Endometrial microvascular endothelial cells (primary cell): ENCODE results near the gene MRPS5. TPM values are rescaled to one million over a fixed set of nuclear protein-coding genes. Genes with fewer than 3 reads are reported as not detected.

ENCODE experiments used
- in situ Hi-C: cut with HindIII; loops from 2 replicates; pipeline ENCODE4 v1.10.0; 2017; ENCODE audit warnings: low sequenced_read_pairs, low pct_unique_long_range_greater_than_20kb; ENCODE audit errors: inconsistent ontology term
- total RNA-seq: library from RNA; depleted of rRNA; stranded (reverse); fragments of >200 nt; gene quantifications from one replicate; pipeline ENCODE4 v1.2.3, GENCODE V29; 2015; ENCODE audit errors: inconsistent ontology term

The MRPS5 gene
- total RNA-seq, 1 donor from 2014 or later, result 36.3 TPM

- in situ Hi-C loops, result no loop called here
These were observed 58.3 kb downstream of the MRPS5 start for GRCh38 chr2:95063086-95063958.

GRCh38 chr2:95062242-95063085, 59.1 kb downstream of the MRPS5 start:
- in situ Hi-C loops, result no loop called here

- in situ Hi-C loops, result no loop called here
These were observed 59.9 kb downstream of the MRPS5 start for GRCh38 chr2:95061601-95062183.

GRCh38 chr2:95061119-95061512, 60.5 kb downstream of the MRPS5 start:
- in situ Hi-C loops, result no loop called here

- in situ Hi-C loops, result no loop called here
These were observed 61.0 kb downstream of the MRPS5 start for GRCh38 chr2:95060446-95061118.

GRCh38 chr2:95059656-95060370, 61.8 kb downstream of the MRPS5 start:
- in situ Hi-C loops, result no loop called here

- in situ Hi-C loops, result no loop called here
These were observed 62.5 kb downstream of the MRPS5 start for GRCh38 chr2:95058989-95059641.

- in situ Hi-C loops, result no loop called here
These were observed 63.1 kb downstream of the MRPS5 start for GRCh38 chr2:95058466-95058988.

- in situ Hi-C loops, result no loop called here
These were observed 63.9 kb downstream of the MRPS5 start for GRCh38 chr2:95057535-95058370.

GRCh38 chr2:95056461-95057459, 64.8 kb downstream of the MRPS5 start:
- in situ Hi-C loops, result no loop called here

- in situ Hi-C loops, result no loop called here
These were observed 65.6 kb downstream of the MRPS5 start for GRCh38 chr2:95056044-95056443.

GRCh38 chr2:95055262-95055661, 66.3 kb downstream of the MRPS5 start:
- in situ Hi-C loops, result no loop called here

- in situ Hi-C loops, result no loop called here
These were observed 67.6 kb downstream of the MRPS5 start for GRCh38 chr2:95054016-95054415.

- in situ Hi-C loops, result no loop called here
These were observed 68.1 kb downstream of the MRPS5 start for GRCh38 chr2:95053543-95053942.

- in situ Hi-C loops, result no loop called here
These were observed 68.7 kb downstream of the MRPS5 start for GRCh38 chr2:95052804-95053479.
